Activated T-helper 9 cell treated with anti-CD3 and anti-CD28 coated beads, Interleukin-2, amount 50 U/mL, for 16 hours (primary cell): ENCODE measurements around the gene FDXACB1.

Experiments used
- DNase-seq: peaks from one replicate; pipeline ENCODE4 v3.0.0-alpha.2; 2020; ENCODE audit warnings: low read depth

Gene FDXACB1

DNA sequence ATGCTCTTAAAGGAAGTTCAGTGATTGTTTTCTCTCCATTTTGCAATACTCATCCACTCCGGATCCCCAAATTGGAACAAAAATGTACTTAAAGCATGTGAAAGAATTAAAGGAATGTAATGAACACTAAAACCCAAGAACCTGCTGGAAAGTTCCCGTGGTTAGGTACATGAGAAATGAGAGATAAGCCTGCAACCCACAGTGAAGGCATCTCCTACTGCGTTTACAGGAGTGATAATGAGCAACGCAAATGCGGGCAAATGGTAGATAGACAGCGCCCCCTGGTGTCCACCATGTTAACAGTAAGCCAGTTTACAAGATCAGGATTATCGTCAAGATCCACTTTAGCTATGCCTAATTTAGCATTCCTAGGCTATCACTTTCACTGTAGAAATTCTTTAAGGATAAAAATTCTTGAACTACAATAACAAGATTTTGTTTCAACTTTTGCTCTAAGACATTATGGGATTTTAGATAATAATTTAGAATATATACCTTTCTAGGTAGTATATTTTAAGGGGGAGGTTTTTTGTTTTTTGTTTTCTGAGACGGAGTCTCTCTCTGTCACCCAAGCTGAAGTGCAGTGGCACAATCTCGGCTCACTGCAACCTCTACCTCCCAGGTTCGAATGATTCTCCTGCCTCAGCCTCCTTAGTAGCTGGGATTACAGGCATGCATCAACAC lies 37.5 kb downstream of the FDXACB1 start:
- peak; percentile 75 for DNase-seq

DNA sequence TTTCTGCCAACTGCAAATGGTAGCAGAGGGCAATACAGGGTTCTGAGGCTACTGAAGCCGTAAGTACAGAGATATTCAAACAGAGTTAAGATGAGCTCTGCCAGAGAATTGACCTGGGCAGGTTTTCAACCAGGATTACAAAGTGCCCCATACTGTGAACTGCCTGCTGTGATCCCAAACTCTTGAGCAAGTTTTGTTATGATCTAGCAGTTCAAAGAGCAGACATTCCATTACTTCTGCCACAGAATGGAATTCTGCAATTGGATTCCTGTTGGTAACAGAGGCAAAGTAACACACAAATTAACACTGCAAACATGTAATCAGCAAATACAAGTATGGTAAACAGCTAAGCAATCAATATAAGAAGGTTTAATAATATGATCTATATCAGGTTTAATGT lies 38.8 kb downstream of the FDXACB1 start:
- DNase-seq, result no peak

- DNase-seq, result no peak
These were observed 40.9 kb downstream of the FDXACB1 start for GRCh38 chr11:111838054-111838453.

DNA sequence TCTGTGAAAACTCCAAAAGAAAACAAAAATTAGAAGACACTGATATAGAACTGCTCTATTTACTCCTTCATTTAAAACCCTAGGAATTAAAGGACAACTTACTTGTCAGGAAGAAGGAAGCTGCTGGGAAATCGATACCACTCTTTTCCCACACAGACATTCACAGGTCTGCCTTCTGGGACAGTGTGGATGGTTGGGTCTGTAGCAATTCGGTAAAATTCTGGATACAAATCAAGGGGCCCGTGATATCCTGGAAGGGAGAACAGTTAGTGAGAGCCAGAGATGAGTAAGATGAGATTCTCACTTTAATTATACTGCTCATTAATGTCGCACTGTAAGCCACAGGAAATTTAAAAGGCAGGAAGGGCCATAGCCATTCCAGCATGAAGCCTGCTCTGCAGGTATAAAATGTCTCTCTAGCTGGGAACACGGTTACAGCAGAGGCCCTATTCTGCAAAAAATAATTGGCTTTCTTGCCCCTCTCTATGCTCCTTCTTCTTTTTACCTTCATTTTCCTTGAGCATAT lies 41.5 kb downstream of the FDXACB1 start:
- no peak for DNase-seq

DNA sequence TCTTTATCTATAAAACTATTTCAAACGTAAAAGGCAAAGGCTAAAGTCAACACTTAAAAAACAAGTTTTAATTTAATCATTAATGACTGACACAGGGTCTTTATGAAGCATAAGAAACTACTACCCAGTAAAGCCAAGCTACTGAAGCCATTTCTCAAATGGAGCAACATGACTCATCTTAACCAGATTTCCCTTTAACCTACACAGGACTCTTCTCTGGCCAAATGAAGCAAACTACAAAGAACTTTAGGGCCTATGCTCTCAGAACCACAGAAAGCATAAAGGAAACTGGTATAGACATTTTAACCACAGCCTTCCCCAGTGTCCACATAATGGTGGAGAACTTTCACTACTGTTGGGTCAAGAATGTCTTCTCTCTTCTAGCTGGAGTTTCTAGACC lies 42.2 kb downstream of the FDXACB1 start:
- no peak for DNase-seq

GRCh38 chr11:111836162-111836561 lies 42.8 kb downstream of the FDXACB1 start:
- DNase-seq, result no peak

DNA sequence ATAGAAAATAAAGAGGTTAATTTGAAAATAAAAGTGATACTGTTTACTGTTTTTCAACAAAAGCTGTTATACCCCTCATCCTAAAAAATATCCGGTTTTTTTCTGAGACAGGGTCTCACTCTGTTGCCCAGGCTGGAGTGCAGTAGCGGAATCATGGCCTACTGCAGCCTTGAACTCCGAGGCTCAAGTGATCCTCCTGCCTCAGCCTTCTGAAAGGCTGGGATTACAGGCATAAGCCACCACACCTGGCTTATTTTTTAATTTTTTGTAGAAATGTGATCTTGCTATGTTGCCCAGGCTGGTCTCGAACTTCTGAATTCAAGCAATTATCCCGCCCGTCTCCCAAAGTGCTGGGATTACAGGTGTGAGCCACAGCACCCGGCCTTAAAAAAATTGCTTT lies 43.3 kb downstream of the FDXACB1 start:
- DNase-seq, result no peak

- no peak for DNase-seq
These were observed 44.4 kb downstream of the FDXACB1 start for GRCh38 chr11:111834432-111835163.

- DNase-seq, result no peak
These were observed 45.4 kb downstream of the FDXACB1 start for GRCh38 chr11:111833524-111833923.

GRCh38 chr11:111829185-111829968 lies 49.6 kb downstream of the FDXACB1 start:
- DNase-seq, result no peak

DNA sequence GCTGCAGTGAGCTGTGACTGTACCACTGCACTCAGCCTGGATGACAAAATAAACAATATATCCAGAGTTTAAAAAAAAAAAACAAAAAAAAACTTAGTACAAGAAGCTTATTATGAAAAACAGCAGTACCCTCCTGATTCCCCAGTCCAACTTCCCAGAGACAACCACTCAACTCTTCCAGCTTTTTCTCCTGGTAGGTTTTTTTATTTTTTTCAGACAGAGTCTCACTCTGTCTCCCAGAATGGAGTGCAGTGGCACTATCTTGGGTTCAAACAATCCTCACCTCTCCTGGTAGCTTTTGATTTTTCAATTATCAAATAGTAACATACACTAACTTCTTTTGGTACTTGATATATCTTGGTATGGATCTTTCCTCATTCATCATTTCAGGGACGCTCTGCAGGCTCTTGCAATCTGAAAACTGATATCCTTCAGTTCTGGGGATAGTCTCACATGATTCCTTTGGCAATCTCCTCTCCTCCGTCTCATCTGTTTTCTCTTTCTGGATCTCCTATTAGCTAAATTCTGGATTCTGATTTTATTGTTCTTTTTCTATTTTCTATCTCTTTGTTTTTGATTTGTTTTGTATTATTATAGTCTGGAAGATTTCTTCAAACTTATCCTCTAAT lies 52.5 kb downstream of the FDXACB1 start:
- DNase-seq, result no peak
